ENCODE data around the gene NRIP1. TPM values are rescaled to one million over a fixed set of nuclear protein-coding genes. Genes with fewer than 3 reads are reported as not detected.
"Not testable (repeated sequence)": the region's sequence is repeated elsewhere in the genome, so short reads cannot be mapped to it uniquely, and the experiment has no call there.

Gene NRIP1
- polyA plus RNA-seq, 4 donors: 42.9 to 71.4 (median 60.4) TPM

DNA sequence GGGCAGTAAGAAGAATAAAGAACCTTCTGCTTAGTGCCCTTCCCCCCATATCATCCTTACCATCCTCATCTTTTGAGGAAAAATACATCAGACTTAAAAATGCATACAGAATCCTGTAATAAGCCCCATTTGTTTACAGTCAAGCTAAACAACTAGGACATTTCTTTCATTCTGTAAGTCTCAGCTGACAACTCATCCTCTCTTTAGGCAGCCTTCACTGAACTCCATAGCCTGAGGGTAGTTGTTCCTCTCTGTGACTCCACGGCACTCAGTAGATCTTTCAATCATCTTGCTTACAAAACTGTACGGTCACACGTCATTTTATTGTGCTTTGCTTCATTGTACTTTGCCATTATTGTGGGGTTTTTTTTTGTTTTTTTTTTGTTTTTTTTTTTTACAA, 82.5 kb downstream of the NRIP1 start:
- DNase-seq (ENCODE audit: low read depth in 4 of 4, low spot score in 3 of 4): no peak

DNA sequence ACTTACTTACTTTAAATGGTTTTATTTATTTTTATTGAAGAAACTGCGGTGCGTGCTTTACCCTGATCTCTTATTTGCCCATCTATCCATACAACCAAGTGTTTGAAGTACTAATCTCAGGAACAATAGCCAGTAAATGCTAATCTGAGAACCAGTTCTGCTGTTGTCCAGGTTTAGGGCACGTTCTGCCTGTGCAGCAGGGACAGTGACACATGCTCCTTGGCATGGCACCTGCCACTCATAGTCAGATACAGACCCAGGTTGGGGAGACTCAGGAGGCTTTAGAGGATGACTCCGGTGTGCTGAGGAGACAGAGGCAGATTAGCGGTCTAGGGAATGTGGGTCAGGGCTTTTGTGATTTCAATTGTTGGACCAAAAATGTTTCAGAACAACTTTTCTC, 83.6 kb downstream of the NRIP1 start:
- DNase-seq (ENCODE audit: low read depth in 4 of 4, low spot score in 3 of 4): no peak

DNA sequence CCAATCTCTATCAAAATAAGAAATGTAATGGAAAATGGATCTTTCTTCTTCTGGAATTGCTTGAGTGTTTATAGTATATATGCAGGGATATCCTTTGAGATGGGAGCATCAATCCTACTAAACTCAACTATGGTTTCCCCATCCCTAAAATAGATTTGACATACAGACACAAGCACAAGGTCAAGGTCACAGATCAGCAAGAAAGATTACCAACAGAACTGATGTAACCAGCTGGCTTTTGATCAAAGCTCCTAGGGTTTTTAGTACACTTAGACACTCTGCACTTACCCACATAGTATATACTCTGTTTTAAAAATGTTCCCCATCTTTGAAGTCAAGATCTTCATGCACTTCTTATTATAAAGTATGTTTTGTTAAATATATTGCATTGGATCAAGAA, 85.5 kb downstream of the NRIP1 start:
- no peak for DNase-seq (ENCODE audit: low read depth in 4 of 4, low spot score in 3 of 4)

DNA sequence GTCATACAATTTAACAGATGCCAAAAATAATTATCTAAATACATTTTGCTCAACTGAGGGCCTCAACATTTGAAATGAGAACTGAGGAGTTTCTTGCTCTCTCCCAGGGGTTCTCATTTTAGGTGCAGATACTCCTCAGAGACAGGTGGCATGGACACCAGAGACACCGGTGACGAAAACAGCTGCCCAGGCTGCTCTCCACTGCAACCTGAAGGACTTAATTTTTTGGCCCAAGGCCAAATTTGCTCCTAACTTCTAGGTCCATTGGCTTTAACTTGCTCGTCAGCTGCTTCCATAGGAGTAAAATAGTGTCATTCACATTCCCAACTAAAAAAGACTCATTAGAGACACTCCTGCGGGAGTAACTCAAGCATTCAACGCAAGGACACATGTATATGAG, 87.0 kb downstream of the NRIP1 start:
- no peak for DNase-seq (ENCODE audit: low read depth in 4 of 4, low spot score in 3 of 4)

DNA sequence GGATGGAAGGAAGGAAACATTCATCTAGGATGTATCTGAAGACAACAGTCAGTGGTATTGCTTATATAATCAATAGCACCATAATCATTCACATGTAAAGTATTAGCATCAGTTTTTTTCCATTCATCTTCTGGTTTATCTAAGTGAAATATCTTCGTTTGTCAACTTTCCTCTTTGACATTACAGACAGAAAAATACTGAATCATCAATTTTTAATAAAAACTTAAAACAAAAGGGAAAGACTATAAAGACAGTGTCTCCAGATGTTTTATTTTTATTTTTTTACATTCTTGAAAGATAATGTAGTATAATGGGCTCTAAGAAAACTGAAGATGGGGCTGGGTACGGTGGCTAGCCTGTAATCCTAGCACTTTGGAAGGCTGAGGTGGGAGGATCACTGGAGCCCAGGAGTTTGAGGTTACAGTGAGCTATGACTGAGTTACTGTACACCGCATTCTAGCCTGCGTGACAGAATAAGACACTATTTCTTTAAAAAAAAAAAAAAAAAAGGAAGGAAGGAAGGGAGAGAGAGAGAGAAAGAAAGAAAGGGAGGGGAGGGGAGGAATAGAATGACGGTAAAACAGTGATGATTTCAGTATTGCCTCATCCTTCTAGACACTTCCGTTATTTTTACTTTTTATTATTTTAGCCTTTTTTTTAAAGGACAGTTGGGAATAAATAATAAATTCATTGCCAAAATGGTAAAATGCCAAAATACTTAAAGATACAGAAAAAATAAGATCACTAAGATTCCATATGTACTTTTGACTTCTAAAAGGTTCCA, 89.5 kb downstream of the NRIP1 start:
- DNase-seq (ENCODE audit: low read depth in 4 of 4, low spot score in 3 of 4): no peak

DNA sequence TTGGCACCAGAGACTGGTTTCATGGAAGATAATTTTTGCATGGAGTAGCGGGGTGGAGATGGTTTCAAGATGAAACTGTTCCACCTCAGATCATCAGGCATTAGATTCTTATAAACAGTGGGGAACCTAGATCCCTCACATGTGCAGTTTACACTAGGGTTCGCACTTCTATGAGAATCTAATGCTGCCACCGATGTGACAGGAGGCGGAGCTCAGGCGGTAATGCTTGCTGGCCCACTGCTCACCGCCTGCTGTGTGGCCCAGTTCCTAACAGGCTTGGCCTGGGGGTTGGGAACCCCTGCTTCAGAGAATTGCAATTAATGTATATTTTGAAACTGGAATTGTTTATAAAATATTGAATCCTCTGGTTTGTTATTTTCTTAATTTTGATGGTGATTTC, 92.1 kb downstream of the NRIP1 start:
- DNase-seq (ENCODE audit: low read depth in 4 of 4, low spot score in 3 of 4): no peak

DNA sequence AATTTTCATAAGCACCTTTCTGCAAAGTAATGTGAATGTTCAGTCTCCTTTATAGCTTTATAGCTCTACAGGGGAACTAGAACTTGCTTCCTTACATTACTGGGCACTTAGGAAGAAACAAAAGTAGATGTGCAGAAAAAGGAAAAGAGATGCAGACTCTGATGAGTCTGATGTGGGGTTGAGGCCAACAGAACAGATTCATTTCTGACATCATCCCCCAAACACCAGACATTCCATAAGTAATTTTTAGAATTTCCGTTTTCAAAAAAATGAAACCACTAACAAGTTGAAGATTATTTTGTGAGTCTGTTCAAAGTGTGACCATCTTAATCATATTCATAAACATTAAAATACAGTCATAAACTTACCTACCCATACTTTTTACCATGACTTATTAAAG, 96.0 kb downstream of the NRIP1 start:
- no peak for DNase-seq (ENCODE audit: low read depth in 4 of 4, low spot score in 3 of 4)

DNA sequence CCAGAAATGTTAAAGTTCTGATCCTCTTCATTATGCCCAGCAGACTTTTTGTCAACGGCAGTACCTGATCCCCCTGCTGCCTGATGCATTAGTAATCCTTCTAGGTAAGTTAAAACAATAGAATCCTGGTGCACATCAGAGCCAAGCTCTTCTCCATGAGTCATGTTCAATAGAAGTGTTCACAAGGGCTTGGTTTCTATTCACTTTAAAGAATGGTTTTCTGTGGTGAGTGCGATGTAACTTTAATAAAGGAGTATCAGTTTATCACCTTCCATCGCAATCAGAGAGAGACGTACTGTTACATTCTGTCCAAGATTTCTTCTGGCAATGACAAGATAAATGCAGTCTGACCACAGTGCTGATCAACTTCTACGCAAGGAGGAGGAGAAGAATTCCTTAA, 96.8 kb downstream of the NRIP1 start:
- no peak for DNase-seq (ENCODE audit: low read depth in 4 of 4, low spot score in 3 of 4)

DNA sequence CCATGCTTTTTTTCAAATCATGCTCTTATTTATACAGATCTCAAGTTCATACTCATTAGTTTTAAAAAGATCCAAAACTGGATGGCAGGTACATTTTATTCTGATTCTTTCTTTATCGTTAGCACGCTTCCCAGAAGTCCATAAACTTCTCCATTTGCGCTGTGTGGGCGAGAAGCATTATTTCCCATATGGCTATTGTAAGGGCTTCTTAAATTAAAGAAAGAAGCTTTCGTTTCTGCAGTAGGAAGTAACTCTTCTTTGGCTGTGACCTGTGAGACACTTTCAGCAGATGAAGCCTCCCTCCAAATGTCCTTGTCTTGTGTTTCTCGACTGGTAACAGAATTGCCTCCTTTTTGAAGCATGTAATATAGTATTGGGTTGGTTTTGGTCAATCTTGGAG, 100.2 kb downstream of the NRIP1 start:
- no peak for DNase-seq (ENCODE audit: low read depth in 4 of 4, low spot score in 3 of 4)

DNA sequence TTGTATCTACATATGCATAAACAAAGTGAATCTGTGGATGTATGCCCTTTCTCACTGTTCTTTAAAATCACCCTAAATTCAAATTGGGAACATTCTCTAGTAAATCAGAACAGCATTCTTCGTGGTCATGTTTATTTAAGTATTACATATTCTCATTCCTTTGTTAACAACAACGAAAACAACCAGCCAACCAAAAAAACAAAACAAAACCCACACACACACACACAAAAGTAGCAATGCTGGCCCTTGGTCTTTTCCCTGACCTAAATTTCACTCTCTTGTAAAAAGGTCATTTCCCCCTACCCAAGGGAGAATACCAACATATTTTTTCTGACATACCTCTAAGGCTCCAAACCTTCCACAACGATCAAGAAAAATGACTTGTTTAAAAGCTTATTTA, 102.6 kb downstream of the NRIP1 start:
- no peak for DNase-seq (ENCODE audit: low read depth in 4 of 4, low spot score in 3 of 4)

DNA sequence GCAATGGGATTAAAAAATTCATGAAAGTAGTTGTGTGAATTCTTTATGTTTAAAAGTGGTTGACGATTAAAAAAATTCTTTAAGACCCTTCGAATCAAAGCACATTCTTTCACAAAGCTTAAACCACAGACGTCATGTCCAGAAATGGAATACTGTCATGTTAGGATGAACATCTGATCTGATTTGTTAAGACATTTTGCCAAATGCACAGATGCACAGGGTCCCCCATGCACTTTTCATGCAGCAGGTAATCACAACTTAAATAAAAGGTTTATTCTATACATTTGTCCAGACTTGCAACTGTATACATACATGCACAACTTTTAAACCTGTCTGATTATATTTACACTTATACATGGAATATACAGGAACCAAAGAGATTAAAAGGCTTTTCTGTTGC, 103.3 kb downstream of the NRIP1 start:
- no peak for DNase-seq (ENCODE audit: low read depth in 4 of 4, low spot score in 3 of 4)

DNA sequence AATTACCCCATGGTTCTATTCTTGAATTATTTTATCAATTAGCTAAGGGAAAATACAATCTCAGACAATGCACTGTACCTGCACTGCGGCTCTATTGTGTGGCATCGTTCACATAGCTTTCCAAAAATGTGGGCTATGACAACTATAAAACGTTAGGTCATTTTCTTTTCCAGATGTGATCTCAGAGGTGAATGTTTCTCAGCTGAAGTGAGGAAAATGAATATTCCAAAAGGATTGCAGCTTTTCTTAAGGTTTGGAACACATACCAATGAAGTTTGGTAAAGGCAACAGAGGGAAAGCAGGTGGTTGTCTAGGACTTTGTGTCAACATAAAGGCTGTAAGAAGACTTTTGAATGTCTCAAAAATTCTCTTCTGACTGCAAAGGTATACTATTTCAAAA, 105.5 kb downstream of the NRIP1 start:
- no peak for DNase-seq (ENCODE audit: low read depth in 4 of 4, low spot score in 3 of 4)

DNA sequence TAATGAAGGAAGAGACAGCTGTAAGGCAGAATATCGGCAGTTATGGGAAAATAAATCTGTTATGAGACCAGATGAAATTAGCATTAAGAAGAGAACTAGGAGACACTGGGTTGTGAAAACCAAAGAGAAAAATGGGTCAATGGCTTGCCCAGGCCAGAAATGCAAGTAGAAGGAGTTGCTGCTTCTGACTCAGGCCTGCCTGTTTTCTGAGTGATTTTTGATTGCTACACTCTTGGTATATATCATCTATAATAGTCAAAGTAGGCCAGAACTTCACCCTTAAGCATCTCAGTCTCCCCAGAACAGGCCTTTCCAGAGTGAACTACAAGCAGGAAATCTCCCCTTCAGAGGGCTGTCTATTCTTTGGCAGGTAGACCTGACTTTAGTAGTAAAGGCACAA, 107.0 kb downstream of the NRIP1 start:
- DNase-seq (ENCODE audit: low read depth in 4 of 4, low spot score in 3 of 4): no peak

DNA sequence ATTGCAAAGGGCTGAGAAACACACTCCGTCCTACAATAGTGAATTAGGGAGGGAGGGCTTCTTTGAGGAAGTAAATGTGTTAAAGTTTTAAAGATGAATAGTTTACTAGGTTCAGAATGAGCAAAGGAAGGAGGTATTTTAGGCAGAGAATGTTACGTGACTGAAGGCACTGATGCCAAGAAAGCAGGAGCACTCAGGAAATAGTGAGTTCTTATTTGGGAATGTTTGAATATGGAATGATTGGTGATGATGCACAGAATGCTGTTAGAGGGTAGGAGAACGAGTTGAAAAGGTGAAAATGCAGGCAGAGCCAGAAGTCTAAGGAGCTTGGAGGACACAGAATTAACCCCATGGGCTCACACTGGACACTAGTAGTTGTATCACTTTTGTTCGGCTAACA, 108.0 kb downstream of the NRIP1 start:
- DNase-seq (ENCODE audit: low read depth in 4 of 4, low spot score in 3 of 4): no peak

DNA sequence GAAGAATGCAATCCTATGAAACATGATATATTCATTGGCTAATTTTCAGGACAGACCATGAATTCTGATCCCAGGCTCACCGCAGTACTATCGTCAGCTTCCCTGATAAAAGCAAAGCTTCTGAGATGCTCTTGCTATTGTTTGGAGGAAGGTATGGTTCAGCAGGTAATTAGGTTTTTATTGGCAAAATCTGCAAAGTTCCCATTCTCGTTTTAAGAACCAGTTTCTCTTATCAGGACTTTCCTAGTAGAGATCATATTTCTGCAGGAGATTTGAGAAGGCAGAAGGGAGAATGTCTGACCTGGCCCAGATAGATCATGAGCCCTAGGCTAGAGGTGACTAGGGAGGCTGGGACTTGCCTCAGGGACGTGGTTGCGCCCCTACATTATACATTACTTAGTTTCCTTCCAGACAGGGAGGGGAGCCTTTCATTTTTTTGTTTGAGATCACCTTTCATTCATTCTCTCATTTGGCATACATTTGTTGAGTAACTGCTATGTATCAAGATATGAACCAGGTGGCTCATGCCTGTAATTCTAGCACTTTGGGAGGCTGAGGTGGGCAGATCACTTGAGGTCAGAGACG, 108.8 kb downstream of the NRIP1 start:
- DNase-seq (ENCODE audit: low read depth in 4 of 4, low spot score in 3 of 4): no peak

DNA sequence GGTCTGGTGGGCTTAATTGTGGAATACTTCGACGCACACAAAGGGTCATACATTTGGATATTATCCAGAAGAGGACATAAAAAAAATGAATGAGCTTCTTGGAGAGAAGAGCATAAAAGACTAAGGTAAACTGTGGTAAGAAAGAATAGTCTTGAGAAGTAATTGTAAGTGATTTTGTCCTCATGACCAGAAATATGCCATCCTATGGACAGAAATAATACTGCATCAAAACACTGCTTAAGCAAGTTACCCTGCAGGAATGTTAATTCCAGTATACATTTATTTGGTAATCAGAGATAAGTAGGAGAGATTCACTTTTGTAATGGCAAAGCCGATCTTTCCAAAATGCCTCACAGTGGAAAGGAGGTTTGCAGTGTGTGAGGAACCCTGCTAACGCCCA, 111.9 kb downstream of the NRIP1 start:
- DNase-seq (ENCODE audit: low read depth in 4 of 4, low spot score in 3 of 4): no peak

DNA sequence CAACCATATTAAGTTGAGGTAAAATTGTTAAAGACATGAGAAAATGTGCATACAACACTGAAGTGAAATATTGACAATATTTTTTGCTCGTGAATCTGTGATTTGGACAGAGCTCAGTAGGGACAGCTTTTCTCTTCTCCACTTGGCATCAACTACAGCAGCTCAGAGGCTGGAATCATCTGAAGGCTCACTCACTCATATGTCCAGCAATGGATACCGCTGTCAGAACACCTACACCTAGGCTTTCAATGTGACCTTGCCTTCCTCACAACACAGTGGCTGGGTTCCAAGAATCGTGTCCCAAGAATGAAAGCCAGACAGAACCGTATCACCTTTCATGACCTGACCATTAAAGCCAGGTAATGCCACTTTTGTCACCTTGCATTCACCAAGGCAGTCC, 115.2 kb downstream of the NRIP1 start:
- DNase-seq (ENCODE audit: low read depth in 4 of 4, low spot score in 3 of 4): no peak

DNA sequence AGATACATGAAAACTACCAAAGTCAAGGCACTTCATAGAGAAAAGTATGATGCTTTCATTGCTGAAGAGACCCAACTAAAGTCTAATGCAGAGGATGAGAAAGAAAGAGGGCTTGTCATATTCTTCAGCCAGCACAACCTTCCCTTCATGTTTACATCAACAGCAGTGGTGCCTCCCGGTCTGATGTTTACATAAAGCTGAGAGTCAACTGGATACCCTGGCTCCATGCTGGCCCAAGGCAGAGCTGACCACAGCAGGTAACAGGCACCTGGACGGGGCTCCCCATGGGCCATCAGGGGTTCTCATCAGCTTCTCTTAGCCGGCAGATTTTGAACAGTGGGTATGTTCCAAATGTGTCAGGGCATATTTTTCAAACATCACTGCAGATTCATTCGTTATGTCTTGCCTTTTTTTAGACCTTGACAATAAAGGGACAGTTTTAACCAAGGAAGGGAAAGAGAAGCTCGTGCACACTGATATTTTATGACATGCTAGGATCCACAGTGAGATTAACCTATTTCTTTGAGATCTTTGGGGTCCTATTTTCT, 117.1 kb downstream of the NRIP1 start:
- no peak for DNase-seq (ENCODE audit: low read depth in 4 of 4, low spot score in 3 of 4)

DNA sequence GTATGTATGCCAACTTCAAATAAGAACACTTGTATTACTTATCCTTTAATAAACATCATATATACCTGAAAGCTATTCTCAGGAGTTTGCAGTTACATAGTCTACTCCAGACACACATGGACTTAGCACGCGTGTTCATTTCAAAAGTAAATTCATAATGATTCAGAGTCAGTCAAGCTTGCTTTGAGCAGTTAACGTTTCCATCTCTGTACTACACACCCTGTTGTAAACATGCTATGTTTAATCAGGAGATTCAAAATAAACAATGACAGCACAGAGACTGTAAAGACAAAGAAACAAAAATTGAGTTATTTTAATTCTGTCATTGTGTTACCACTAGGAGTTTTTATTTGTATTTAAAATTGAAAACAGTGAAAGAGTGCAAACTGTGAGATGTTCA, 119.6 kb downstream of the NRIP1 start:
- DNase-seq (ENCODE audit: low read depth in 4 of 4, low spot score in 3 of 4): no peak

DNA sequence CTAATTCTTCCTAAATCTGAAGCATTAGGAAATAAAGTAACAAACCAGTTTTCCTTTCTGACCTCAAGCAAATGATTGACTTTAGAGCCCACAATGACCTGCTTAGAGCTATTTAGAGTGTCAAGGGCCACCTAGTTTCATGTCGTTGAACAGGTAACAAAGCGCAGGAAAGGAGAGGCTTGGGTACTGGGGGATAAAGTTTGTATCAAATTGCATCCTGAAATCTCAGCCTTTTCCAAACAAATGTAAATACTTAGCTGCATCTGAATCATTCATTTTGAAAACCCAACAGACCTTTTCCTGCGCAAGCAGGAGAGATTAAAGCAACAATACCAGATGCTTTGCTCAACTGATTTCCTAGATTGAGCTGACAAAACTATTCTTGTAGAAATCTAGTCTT, 121.2 kb downstream of the NRIP1 start:
- DNase-seq (ENCODE audit: low read depth in 4 of 4, low spot score in 3 of 4): peak in 2 of 4 donors; percentile 6 to 11

DNA sequence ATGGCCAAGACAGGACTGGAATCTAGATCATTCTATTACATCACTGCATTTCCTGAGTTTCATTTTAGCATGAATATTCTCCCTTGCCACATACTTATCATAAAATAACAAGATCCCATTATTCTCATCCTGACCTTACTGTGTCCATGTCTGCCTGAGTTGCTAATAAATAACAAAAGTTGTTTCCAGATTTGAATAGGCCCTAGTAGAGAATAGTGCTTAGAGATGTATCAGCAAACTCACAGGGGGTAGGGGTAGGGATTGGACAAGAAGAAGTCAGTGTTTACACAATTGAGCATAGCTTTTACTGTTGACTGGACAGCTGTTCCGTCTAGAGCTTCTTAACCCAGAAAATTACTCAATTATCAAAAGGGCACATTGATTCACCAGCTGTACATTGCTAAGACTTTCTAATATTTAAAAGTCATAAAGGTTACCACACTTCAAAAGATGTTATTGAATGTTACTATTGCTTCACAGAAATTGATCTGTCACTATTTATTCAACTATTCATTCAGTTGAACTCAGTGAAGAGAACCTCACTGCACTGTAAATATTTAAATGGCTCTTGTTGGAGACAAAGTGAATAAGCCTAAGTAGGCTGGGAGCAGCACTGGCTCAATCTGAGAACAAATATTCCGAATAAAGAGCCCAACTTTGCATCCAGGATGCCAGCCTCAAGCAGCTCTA, 121.9 kb downstream of the NRIP1 start:
- DNase-seq (ENCODE audit: low read depth in 4 of 4, low spot score in 3 of 4): no peak

DNA sequence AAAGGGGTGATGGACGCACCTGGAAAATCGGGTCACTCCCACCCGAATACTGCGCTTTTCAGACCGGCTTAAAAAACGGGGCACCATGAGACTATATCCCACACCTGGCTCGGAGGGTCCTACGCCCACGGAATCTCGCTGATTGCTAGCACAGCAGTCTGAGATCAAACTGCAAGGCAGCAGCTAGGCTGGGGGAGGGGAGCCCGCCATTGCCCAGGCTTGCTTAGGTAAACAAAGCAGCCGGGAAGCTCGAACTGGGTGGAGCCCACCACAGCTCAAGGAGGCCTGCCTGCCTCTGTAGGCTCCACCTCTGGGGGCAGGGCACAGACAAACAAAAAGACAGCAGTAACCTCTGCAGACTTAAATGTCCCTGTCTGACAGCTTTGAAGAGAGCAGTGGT, 137.5 kb downstream of the NRIP1 start:
- DNase-seq (ENCODE audit: low read depth in 4 of 4, low spot score in 3 of 4): not testable (repeated sequence)

All from left renal pelvis (tissue), 4 donors.